H1 (cell line): ENCODE measurements around the gene PHRF1. TPM values are rescaled to one million over a fixed set of nuclear protein-coding genes. Genes with fewer than 3 reads are reported as not detected.

Experiments
- CTCF ChIA-PET: fragments of 300-600 bp; sonication (Branson Sonifier 250); formaldehyde crosslinking; loops from one replicate; lab custom pipeline; 2021; ENCODE audit not compliant: partially characterized antibody; lab: Charles Lee
- POLR2A ChIA-PET: fragments of 300-600 bp; sonication (Branson Sonifier 250); formaldehyde crosslinking; loops from one replicate; lab custom pipeline; 2021; ENCODE audit warnings: inconsistent platforms; ENCODE audit not compliant: partially characterized antibody; lab: Charles Lee
- DNase-seq, 2 experiments: peaks; one replicate each; pipeline versions ENCODE4 v3.0.0 to v3.0.0-alpha.2; 2010 to 2022; ENCODE audit warnings: low spot score in 2 of 2, low read depth in 1 of 2, mixed read lengths in 1 of 2
- FAIRE-seq: peaks from 2 replicates; lab custom pipeline; 2011; peaks lifted over from hg19 to GRCh38; lab: Jason Lieb, UNC
- H2AFZ ChIP-seq: 2 replicates; pipeline ENCODE4 v1.8.1; 2012; ENCODE audit warnings: low read length, inconsistent platforms
- H2AK5ac ChIP-seq: 2 replicates; pipeline ENCODE4 v1.6.1; 2013; ENCODE audit warnings: low read depth, low read length
- H2BK120ac ChIP-seq: replicated peaks from 2 replicates; pipeline ENCODE3; 2013; ENCODE audit warnings: low read depth, low read length, inconsistent platforms
- H2BK12ac ChIP-seq: 2 replicates; pipeline ENCODE4 v1.6.1; 2013; ENCODE audit warnings: low read depth, low read length
- H2BK15ac ChIP-seq: 2 replicates; pipeline ENCODE4 v1.6.1; 2013; ENCODE audit warnings: low read length
- H2BK20ac ChIP-seq: 2 replicates; pipeline ENCODE4 v1.6.1; 2013; ENCODE audit warnings: low read length
- H2BK5ac ChIP-seq: 2 replicates; pipeline ENCODE4 v1.6.1; 2013; ENCODE audit warnings: low read depth, low read length
- H3K14ac ChIP-seq: 2 replicates; pipeline ENCODE4 v1.6.1; 2013; ENCODE audit warnings: inconsistent platforms; ENCODE audit not compliant: insufficient read length
- H3K18ac ChIP-seq: 2 replicates; pipeline ENCODE4 v1.6.1; 2013; ENCODE audit warnings: low read length; ENCODE audit errors: extremely low read depth
- H3K23ac ChIP-seq: 2 replicates; pipeline ENCODE4 v1.6.1; 2013; ENCODE audit warnings: inconsistent platforms; ENCODE audit not compliant: insufficient read length
- H3K23me2 ChIP-seq: 2 replicates; pipeline ENCODE4 v1.6.1; 2013; ENCODE audit warnings: low read depth, low read length
- H3K27ac ChIP-seq: 2 replicates; pipeline ENCODE4 v1.6.1; 2011; ENCODE audit warnings: low read depth, low read length, inconsistent platforms
- H3K27me3 ChIP-seq, 4 experiments: replicated peaks in 1 of 4; 1 replicate in 1 of 4; 2 replicates in 3 of 4; pipeline versions ENCODE4 v1.6.1 to v1.8.1; 2011 to 2013; ENCODE audit warnings: low read length in 3 of 4, mild to moderate bottlenecking in 3 of 4, inconsistent platforms in 2 of 4, mixed read lengths in 2 of 4, moderate library complexity in 1 of 4; ENCODE audit not compliant: control insufficient read depth in 3 of 4, insufficient read depth in 3 of 4; ENCODE audit errors: extremely low read depth in 1 of 4
- H3K36me3 ChIP-seq, 4 experiments: 2 replicates each; pipeline versions ENCODE4 v1.6.1 to v1.8.1; 2011 to 2013; ENCODE audit warnings: mild to moderate bottlenecking in 4 of 4, low read length in 3 of 4, moderate library complexity in 2 of 4, control low read depth in 1 of 4, inconsistent platforms in 1 of 4; ENCODE audit not compliant: insufficient read depth in 4 of 4, control insufficient read depth in 2 of 4
- H3K4ac ChIP-seq: replicated peaks from 2 replicates; pipeline ENCODE3; 2013; ENCODE audit warnings: low read length, low read depth, mixed read lengths, inconsistent platforms; ENCODE audit not compliant: insufficient read length
- H3K4me1 ChIP-seq, 4 experiments: replicated peaks in 1 of 4; 1 replicate in 1 of 4; 2 replicates in 3 of 4; pipeline versions ENCODE4 v1.6.1 to v1.8.1; 2011 to 2013; ENCODE audit warnings: low read length in 3 of 4, inconsistent platforms in 2 of 4, mixed read lengths in 1 of 4; ENCODE audit not compliant: insufficient read depth in 4 of 4, control insufficient read depth in 3 of 4
- H3K4me2 ChIP-seq, 2 experiments: 2 replicates each; pipeline versions ENCODE4 v1.6.1 to v1.8.1; 2011 to 2013; ENCODE audit warnings: low read depth in 2 of 2, low read length in 2 of 2, control low read depth in 1 of 2, inconsistent platforms in 1 of 2, mild to moderate bottlenecking in 1 of 2; ENCODE audit not compliant: insufficient read depth in 1 of 2
- H3K4me3 ChIP-seq, 4 experiments: fragments of 200-600, 300-600 bp in 1 of 4; sonication (generic), shearing (Covaris generic), sonication (Bioruptor Twin) in 1 of 4; 2 replicates each; pipeline versions ENCODE4 v1.5.1 to v1.8.1; 2011 to 2016; ENCODE audit warnings: low read length in 4 of 4, low read depth in 3 of 4, control low read depth in 2 of 4, inconsistent platforms in 2 of 4, mild to moderate bottlenecking in 2 of 4, mixed read lengths in 1 of 4, moderate library complexity in 1 of 4; ENCODE audit not compliant: insufficient read depth in 2 of 4; ENCODE audit errors: extremely low read depth in 1 of 4
- H3K56ac ChIP-seq: replicated peaks from 2 replicates; pipeline ENCODE3; 2013; ENCODE audit warnings: low read depth, mild to moderate bottlenecking, mixed read lengths, low read length, inconsistent platforms; ENCODE audit not compliant: insufficient read length
- H3K79me1 ChIP-seq: 2 replicates; pipeline ENCODE4 v1.6.1; 2013; ENCODE audit warnings: low read depth, low read length, control low read depth
- H3K79me2 ChIP-seq, 2 experiments: 2 replicates each; pipeline versions ENCODE4 v1.6.1 to v1.8.1; 2012 to 2013; ENCODE audit warnings: low read length in 2 of 2, mild to moderate bottlenecking in 2 of 2, inconsistent platforms in 1 of 2; ENCODE audit not compliant: insufficient read depth in 2 of 2, control insufficient read depth in 1 of 2
- H3K9ac ChIP-seq, 4 experiments: replicated peaks in 1 of 4; 1 replicate in 1 of 4; 2 replicates in 3 of 4; pipeline versions ENCODE4 v1.6.1 to v1.8.1; 2011 to 2013; ENCODE audit warnings: low read depth in 3 of 4, low read length in 3 of 4, control low read depth in 2 of 4, mild to moderate bottlenecking in 2 of 4, moderate library complexity in 2 of 4, inconsistent platforms in 1 of 4; ENCODE audit errors: extremely low read depth in 1 of 4
- H3K9me3 ChIP-seq, 2 experiments: 2 replicates each; pipeline versions ENCODE4 v1.6.1 to v1.8.1; 2012 to 2013; ENCODE audit warnings: mild to moderate bottlenecking in 2 of 2, moderate library complexity in 2 of 2, control low read depth in 1 of 2, inconsistent platforms in 1 of 2, low read depth in 1 of 2, low read length in 1 of 2, mixed read lengths in 1 of 2; ENCODE audit not compliant: insufficient read depth in 2 of 2
- H4K20me1 ChIP-seq, 2 experiments: replicated peaks in 1 of 2; 2 replicates each; pipeline versions ENCODE3 to v1.8.1; 2011 to 2013; ENCODE audit warnings: inconsistent platforms in 2 of 2, low read length in 2 of 2, mild to moderate bottlenecking in 1 of 2; ENCODE audit not compliant: insufficient read depth in 2 of 2, control insufficient read depth in 1 of 2
- H4K5ac ChIP-seq: 2 replicates; pipeline ENCODE4 v1.6.1; 2013; ENCODE audit warnings: low read length, low read depth, mixed read lengths, inconsistent platforms; ENCODE audit not compliant: insufficient read length
- H4K8ac ChIP-seq: 2 replicates; pipeline ENCODE4 v1.8.0; 2013; ENCODE audit warnings: mild to moderate bottlenecking, moderate library complexity, low read length, inconsistent platforms; ENCODE audit not compliant: insufficient read depth; ENCODE audit errors: extremely low read depth
- H4K91ac ChIP-seq: replicated peaks from 2 replicates; pipeline ENCODE3; 2013; ENCODE audit warnings: low read length, mixed read lengths, inconsistent platforms; ENCODE audit not compliant: insufficient read length
- BACH1 ChIP-seq: IDR thresholded peaks from 2 replicates; pipeline ENCODE4 v1.6.1; 2012; ENCODE audit warnings: low read length, improper control_type of control experiment
- CREB1 ChIP-seq: IDR thresholded peaks from 2 replicates; pipeline ENCODE4 v1.6.1; 2012; ENCODE audit warnings: inconsistent platforms
- E2F6 ChIP-seq: IDR thresholded peaks from 2 replicates; pipeline ENCODE4 v1.6.1; 2012; ENCODE audit warnings: inconsistent platforms
- EGR1 ChIP-seq: IDR thresholded peaks from 2 replicates; pipeline ENCODE4 v1.6.1; 2011; ENCODE audit warnings: low read depth, low read length, borderline replicate concordance
- EZH2 ChIP-seq: fragments of 200-600 bp; sonication (generic); IDR thresholded peaks from 2 replicates; pipeline ENCODE4 v1.7.1; 2012; ENCODE audit warnings: low read depth, mild to moderate bottlenecking, moderate library complexity, low read length, inconsistent platforms; ENCODE audit not compliant: severe bottlenecking
- HDAC2 ChIP-seq, 2 experiments: fragments of 300-600 bp in 1 of 2; sonication (generic) in 1 of 2; IDR thresholded peaks; 2 replicates each; pipeline ENCODE4 v1.6.1; 2011 to 2012; ENCODE audit warnings: low read depth in 2 of 2, low read length in 2 of 2, mild to moderate bottlenecking in 2 of 2, moderate library complexity in 2 of 2, borderline replicate concordance in 1 of 2, inconsistent platforms in 1 of 2
- HDAC6 ChIP-seq: IDR thresholded peaks from one replicate; pipeline ENCODE4 v1.7.1; 2012; ENCODE audit warnings: low read depth, mild to moderate bottlenecking, inconsistent platforms, low read length, moderate library complexity
- JUND ChIP-seq: IDR thresholded peaks from 2 replicates; pipeline ENCODE4 v1.6.1; 2011; ENCODE audit warnings: mild to moderate bottlenecking, improper control_type of control experiment, low read length
- MAFK ChIP-seq: IDR thresholded peaks from 2 replicates; pipeline ENCODE4 v1.6.1; 2012; ENCODE audit warnings: low read depth, mild to moderate bottlenecking, improper control_type of control experiment, low read length
- POLR2AphosphoS5 ChIP-seq: IDR thresholded peaks from 2 replicates; pipeline ENCODE4 v1.6.1; 2011; ENCODE audit warnings: low read depth, low read length
- SIX5 ChIP-seq: IDR thresholded peaks from 2 replicates; pipeline ENCODE4 v1.6.1; 2011; ENCODE audit warnings: mild to moderate bottlenecking, low read depth, low read length
- YY1 ChIP-seq: IDR thresholded peaks from 2 replicates; pipeline ENCODE4 v1.6.1; 2011; ENCODE audit warnings: low read depth, mild to moderate bottlenecking, low read length
- WGBS, 2 experiments: shearing (Covaris generic) in 1 of 2; methylation state at CpG; one replicate each; pipeline versions ENCODE4 v1.1.6 to v1.1.7; 2013 to 2015; ENCODE audit warnings: low lambda C conversion rate in 2 of 2, mixed read lengths in 2 of 2, inconsistent platforms in 1 of 2, low coverage in 1 of 2, missing lambda C conversion rate in 1 of 2; ENCODE audit not compliant: insufficient replicate concordance in 2 of 2, insufficient coverage in 1 of 2, insufficient read length in 1 of 2; ENCODE audit errors: extremely low coverage in 1 of 2, missing lambda C conversion rate in 1 of 2; 5-methylcytosine and 5-hydroxymethylcytosine counted together
- polyA plus RNA-seq, 7 experiments: library from polyadenylated mRNA; depleted of rRNA in 3 of 7; stranded (reverse) in 5 of 7; unstranded in 2 of 7; fragments of >200 nt in 5 of 7; fragments of 200-250 nt in 2 of 7; gene quantifications; 1 replicate in 5 of 7; 2 replicates in 1 of 7; 4 replicates in 1 of 7; pipeline versions ENCODE4 v1.2.1 to v1.2.3, GENCODE V29; 2011 to 2013; ENCODE audit warnings: missing spikeins in 2 of 7, mixed read lengths in 2 of 7
- total RNA-seq: library from RNA; stranded (reverse); fragmentation: NEBNext Ultra II Directional; extraction: Animal tissue kit (Norgen Biotek cat#: 25700); gene quantifications from 2 replicates; pipeline ENCODE4 v1.2.1, GENCODE V29; 2021

The PHRF1 gene
- total and polyA plus RNA-seq, 2 of the 8 experiments (the other 6 are each of a cell fraction or from before 2014, with no cell fraction given) = 13.4 to 37.3 TPM

- Histone ChIP-seq H4K20me1 (peaks cover 4 to 20% of the 10 kb centered on the region in 2 experiments), H3K9me3 (no peaks in the 10 kb centered on the region), H3K56ac (no peak overlapping the region), H3K23me2 (no peaks in the 10 kb centered on the region), H4K8ac (no peak overlapping the region), H2BK12ac (no peak overlapping the region), H3K27ac (no peak overlapping the region), H3K4me2 (no peak overlapping the region), H4K5ac (no peak overlapping the region), H2BK20ac (no peak overlapping the region), H2BK15ac (no peak overlapping the region), H3K9ac (no peak overlapping the region), H3K4ac (no peak overlapping the region), H2BK120ac (no peak overlapping the region), H2AK5ac (no peak overlapping the region), H3K79me1 (peaks cover 4% of the 10 kb centered on the region; the same call in 1 of the 2 replicates), H3K4me1 (no peaks in the 10 kb centered on the region), H2BK5ac (no peak overlapping the region; the same call in 1 of the 2 replicates), H3K18ac (no peak overlapping the region), H3K36me3 (peaks cover 29 to 79% (median 61%) of the 10 kb centered on the region in 4 experiments), H3K23ac (no peak overlapping the region), H2AFZ (no peak overlapping the region), H4K91ac (no peak overlapping the region), H3K79me2 (no peaks in the 10 kb centered on the region), H3K27me3 (no peaks in the 10 kb centered on the region), H3K4me3 (no peak overlapping the region), H3K14ac (no peak overlapping the region)
- POLR2A ChIA-PET = interaction anchor here (1.6 kb wide), 1 partner anchor 33 kb away, joined by 4 read pairs; no protein-coding TSS in a partner anchor
- WGBS, 2 experiments = 94% methylated on average over 33 of the region's 33 CpGs; no CpG with 5 or more reads in 1 of the 2 experiments
- no peak for FAIRE-seq
- CTCF ChIA-PET = interaction anchor here (0.6 to 1.3 kb wide), 3 partner anchors 11 to 51 kb away, joined by 3 to 4 read pairs (median 3); no protein-coding TSS in a partner anchor
- no peak for DNase-seq
- TF ChIP-seq E2F6 (no peak), HDAC6 (no peak), BACH1 (no peak), EZH2 (no peak), HDAC2 (IDR thresholded peaks at IDR 0.05; ENCODE audit: borderline replicate concordance in 1 of 2, low read depth in 2 of 2, low read length in 2 of 2) (no peak), POLR2AphosphoS5 (no peak), JUND (no peak), YY1 (no peak), EGR1 (no peak), SIX5 (no peak), CREB1 (no peak), MAFK (no peak)
Measured at GRCh38 chr11:605286-606129, 29.2 kb downstream of the PHRF1 start.
